Astrocyte (in vitro differentiated cells and primary cell): ENCODE measurements around the gene UGT1A4. TPM values are rescaled to one million over a fixed set of nuclear protein-coding genes. Genes with fewer than 3 reads are reported as not detected.

Experiments used
- DNase-seq: peaks from one replicate; pipeline ENCODE4 v3.0.0-alpha.2; 2010; ENCODE audit warnings: low read depth
- FAIRE-seq: peaks from 2 replicates; lab custom pipeline; 2011; peaks lifted over from hg19 to GRCh38; lab: Jason Lieb, UNC
- H2AFZ ChIP-seq: 2 replicates; pipeline ENCODE4 v1.6.0; 2012; ENCODE audit warnings: low read depth, low read length, inconsistent platforms
- H3K27ac ChIP-seq: 2 replicates; pipeline ENCODE4 v1.5.1; 2011; ENCODE audit warnings: low read depth, low read length, inconsistent platforms
- H3K27me3 ChIP-seq: 2 replicates; pipeline ENCODE4 v1.6.0; 2011; ENCODE audit warnings: low read length, inconsistent platforms; ENCODE audit not compliant: insufficient read depth
- H3K36me3 ChIP-seq: 2 replicates; pipeline ENCODE4 v1.5.1; 2011; ENCODE audit warnings: low read length, inconsistent platforms; ENCODE audit not compliant: insufficient read depth
- H3K4me1 ChIP-seq: 2 replicates; pipeline ENCODE4 v1.5.1; 2011; ENCODE audit warnings: low read length, inconsistent platforms; ENCODE audit not compliant: insufficient read depth
- H3K4me2 ChIP-seq: 2 replicates; pipeline ENCODE4 v1.6.0; 2012; ENCODE audit warnings: low read length, inconsistent platforms
- H3K4me3 ChIP-seq: 2 replicates; pipeline ENCODE4 v1.5.1; 2011; ENCODE audit warnings: low read depth, mild to moderate bottlenecking, low read length, inconsistent platforms; ENCODE audit not compliant: insufficient read depth
- H3K79me2 ChIP-seq: 2 replicates; pipeline ENCODE4 v1.6.0; 2012; ENCODE audit warnings: mild to moderate bottlenecking, low read length, inconsistent platforms; ENCODE audit not compliant: insufficient read depth
- H3K9ac ChIP-seq: 2 replicates; pipeline ENCODE4 v1.6.0; 2012; ENCODE audit warnings: mild to moderate bottlenecking, low read length, inconsistent platforms
- H3K9me3 ChIP-seq: 2 replicates; pipeline ENCODE4 v1.5.1; 2012; ENCODE audit warnings: low read depth, mild to moderate bottlenecking, low read length, inconsistent platforms; ENCODE audit not compliant: insufficient read depth
- H4K20me1 ChIP-seq: 2 replicates; pipeline ENCODE4 v1.6.0; 2012; ENCODE audit warnings: low read length, inconsistent platforms; ENCODE audit not compliant: insufficient read depth
- H3K27ac Mint-ChIP-seq: one replicate; pipeline ENCODE4 v1.8.0; 2021; ENCODE audit warnings: mild to moderate bottlenecking, mixed read lengths; ENCODE audit not compliant: unreplicated experiment
- H3K27me3 Mint-ChIP-seq: one replicate; pipeline ENCODE4 v1.8.0; 2021; ENCODE audit warnings: low read depth, mixed read lengths; ENCODE audit not compliant: unreplicated experiment
- H3K36me3 Mint-ChIP-seq: one replicate; pipeline ENCODE4 v1.8.0; 2021; ENCODE audit warnings: low read depth, mixed read lengths; ENCODE audit not compliant: unreplicated experiment
- H3K4me1 Mint-ChIP-seq: one replicate; pipeline ENCODE4 v1.8.0; 2021; ENCODE audit warnings: low read depth, mixed read lengths; ENCODE audit not compliant: unreplicated experiment
- H3K4me3 Mint-ChIP-seq: one replicate; pipeline ENCODE4 v1.8.0; 2021; ENCODE audit warnings: mild to moderate bottlenecking, moderate library complexity, mixed read lengths; ENCODE audit not compliant: unreplicated experiment
- H3K9me3 Mint-ChIP-seq: one replicate; pipeline ENCODE4 v1.8.0; 2021; ENCODE audit warnings: mild to moderate bottlenecking, mixed read lengths; ENCODE audit not compliant: unreplicated experiment
- EZH2 ChIP-seq: IDR thresholded peaks from 2 replicates; pipeline ENCODE4 v1.6.1; 2012; ENCODE audit warnings: mild to moderate bottlenecking, low read length, inconsistent platforms; ENCODE audit not compliant: insufficient read depth
- total RNA-seq: library from RNA; stranded (reverse); gene quantifications from 2 replicates; pipeline ENCODE4 v1.2.1, GENCODE V29; 2021
- TF ChIP-seq, protein P1 (sequence below): IDR thresholded peaks from 2 replicates; pipeline ENCODE4 v1.5.1; 2011; ENCODE audit warnings: low read depth, mild to moderate bottlenecking, inconsistent platforms, low read length, moderate library complexity; ENCODE audit not compliant: insufficient read depth

UGT1A4 gene
- total RNA-seq, 1 donor from 2014 or later: not detected

DNA sequence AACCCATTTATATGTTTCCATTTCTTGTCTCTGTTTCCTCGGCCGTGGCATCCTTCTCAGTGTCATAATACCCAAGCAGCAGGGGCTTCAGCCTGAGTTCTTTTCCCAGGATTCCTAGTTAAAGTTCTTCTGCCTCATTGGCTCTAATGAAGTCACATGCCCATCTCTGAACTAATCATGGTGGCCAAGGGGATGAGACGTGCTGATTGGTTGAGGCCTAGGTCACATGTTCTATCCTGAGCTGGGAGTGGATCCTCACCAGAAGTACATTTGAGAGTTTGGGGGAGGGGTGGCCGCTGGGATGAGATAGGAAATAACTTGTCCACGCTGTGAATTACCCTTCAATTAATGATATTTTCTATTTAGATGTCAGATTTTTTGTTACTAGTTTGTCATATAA is 9.6 kb upstream of the UGT1A4 start:
- Mint-ChIP-seq H3K27me3 (peaks cover 6% of the 10 kb centered on the region), H3K4me1 (peaks cover 7% of the 10 kb centered on the region), H3K27ac (no peak overlapping the region), H3K36me3 (no peaks in the 10 kb centered on the region), H3K4me3 (no peak overlapping the region), H3K9me3 (peaks cover under 1% of the 10 kb centered on the region)
- FAIRE-seq (no peak), DNase-seq (no peak)
- no peaks in the 10 kb centered on the region for H4K20me1 ChIP-seq
- H3K9me3 ChIP-seq: no peaks in the 10 kb centered on the region
- peaks cover 13% of the 10 kb centered on the region for H3K4me1 ChIP-seq
- H3K27ac ChIP-seq: no peak overlapping the region
- H3K27me3 ChIP-seq: no peaks in the 10 kb centered on the region
- no peak overlapping the region for H3K4me3 ChIP-seq
- no peaks in the 10 kb centered on the region for H3K36me3 ChIP-seq
- TF ChIP-seq, protein P1, sequence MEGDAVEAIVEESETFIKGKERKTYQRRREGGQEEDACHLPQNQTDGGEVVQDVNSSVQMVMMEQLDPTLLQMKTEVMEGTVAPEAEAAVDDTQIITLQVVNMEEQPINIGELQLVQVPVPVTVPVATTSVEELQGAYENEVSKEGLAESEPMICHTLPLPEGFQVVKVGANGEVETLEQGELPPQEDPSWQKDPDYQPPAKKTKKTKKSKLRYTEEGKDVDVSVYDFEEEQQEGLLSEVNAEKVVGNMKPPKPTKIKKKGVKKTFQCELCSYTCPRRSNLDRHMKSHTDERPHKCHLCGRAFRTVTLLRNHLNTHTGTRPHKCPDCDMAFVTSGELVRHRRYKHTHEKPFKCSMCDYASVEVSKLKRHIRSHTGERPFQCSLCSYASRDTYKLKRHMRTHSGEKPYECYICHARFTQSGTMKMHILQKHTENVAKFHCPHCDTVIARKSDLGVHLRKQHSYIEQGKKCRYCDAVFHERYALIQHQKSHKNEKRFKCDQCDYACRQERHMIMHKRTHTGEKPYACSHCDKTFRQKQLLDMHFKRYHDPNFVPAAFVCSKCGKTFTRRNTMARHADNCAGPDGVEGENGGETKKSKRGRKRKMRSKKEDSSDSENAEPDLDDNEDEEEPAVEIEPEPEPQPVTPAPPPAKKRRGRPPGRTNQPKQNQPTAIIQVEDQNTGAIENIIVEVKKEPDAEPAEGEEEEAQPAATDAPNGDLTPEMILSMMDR: no peak
- TF ChIP-seq EZH2: no peak
- no peaks in the 10 kb centered on the region for H3K79me2 ChIP-seq
- no peak overlapping the region for H3K9ac ChIP-seq
- no peak overlapping the region for H3K4me2 ChIP-seq
- H2AFZ ChIP-seq: no peak overlapping the region

DNA sequence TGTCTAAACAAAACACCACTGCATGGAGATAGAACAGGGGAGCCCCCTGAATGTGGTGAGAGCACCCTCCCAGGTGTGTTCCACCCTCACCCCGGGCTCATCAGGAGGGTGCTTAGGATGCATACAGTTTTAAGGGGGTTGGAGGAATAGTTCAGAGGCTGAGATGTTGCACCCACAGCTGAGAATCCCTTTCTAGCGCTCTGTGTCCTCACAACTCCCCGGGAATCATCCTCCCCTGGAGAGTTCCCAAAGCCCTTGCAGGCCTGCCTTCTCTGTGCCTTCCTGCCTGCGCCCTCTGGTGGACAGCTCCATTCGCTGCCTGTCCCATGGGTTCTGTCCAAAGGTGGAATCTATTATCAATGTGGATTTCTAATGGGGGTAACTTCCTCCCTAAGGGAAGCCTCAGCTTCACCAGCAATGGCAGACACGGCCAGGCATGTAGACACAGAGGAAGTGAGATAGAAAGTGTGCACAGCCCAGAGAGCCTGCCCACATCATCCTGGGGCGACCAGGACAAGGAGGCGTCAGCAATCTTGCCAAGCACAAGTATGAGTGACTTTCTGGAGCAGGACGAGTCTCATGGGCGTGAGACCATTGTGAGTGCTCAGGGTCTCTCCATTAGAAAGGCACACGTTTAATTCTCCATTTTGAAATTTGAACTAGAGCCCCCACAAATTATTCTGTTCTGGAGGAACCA is 7.1 kb upstream of the UGT1A4 start:
- Histone ChIP-seq H3K36me3 (no peaks in the 10 kb centered on the region), H3K4me2 (no peak overlapping the region), H4K20me1 (no peaks in the 10 kb centered on the region), H3K27me3 (no peaks in the 10 kb centered on the region), H2AFZ (peak overlapping the region; percentile 49), H3K9me3 (no peaks in the 10 kb centered on the region), H3K9ac (no peak overlapping the region), H3K4me3 (no peak overlapping the region), H3K79me2 (no peaks in the 10 kb centered on the region), H3K4me1 (peaks cover 10% of the 10 kb centered on the region), H3K27ac (no peak overlapping the region)
- no peak for TF ChIP-seq EZH2
- TF ChIP-seq, protein P1: peak; percentile 92
- Mint-ChIP-seq H3K4me1 (peaks cover 1% of the 10 kb centered on the region), H3K4me3 (no peak overlapping the region), H3K27ac (no peak overlapping the region), H3K9me3 (peaks cover 2% of the 10 kb centered on the region), H3K27me3 (peaks cover 11% of the 10 kb centered on the region), H3K36me3 (no peaks in the 10 kb centered on the region)
- DNase-seq (peak; percentile 38), FAIRE-seq (peak; percentile 23)

DNA sequence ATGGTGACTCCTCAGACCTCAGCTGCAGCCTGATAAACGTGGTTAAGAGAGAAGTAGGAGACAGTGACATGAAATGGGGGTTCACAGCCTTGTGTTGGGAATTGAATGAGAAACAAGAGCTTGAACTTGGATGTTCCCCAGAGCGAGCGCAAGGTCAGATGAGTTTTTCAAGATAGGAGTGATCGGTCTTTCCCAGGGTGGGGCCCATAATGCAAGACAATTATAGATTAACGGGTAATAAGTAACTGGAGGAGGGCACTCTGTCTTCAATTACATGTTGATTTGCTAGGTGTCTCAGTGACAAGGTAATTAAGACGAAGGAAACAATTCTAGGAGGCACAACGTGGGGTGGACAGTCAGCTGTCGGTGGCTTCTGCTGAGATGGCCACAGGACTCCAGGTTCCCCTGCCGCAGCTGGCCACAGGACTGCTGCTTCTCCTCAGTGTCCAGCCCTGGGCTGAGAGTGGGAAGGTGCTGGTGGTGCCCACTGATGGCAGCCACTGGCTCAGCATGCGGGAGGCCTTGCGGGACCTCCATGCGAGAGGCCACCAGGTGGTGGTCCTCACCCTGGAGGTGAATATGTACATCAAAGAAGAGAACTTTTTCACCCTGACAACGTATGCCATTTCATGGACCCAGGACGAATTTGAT is 5.8 kb upstream of the UGT1A4 start, which contains the start of gene UGT1A5:
UGT1A5 (plus strand) TSS at position 297 of the 651 bp plus-strand sequence; CDS start at position 382, 85 bp downstream.
- Histone ChIP-seq H3K27ac (no peak within 1 kb of the TSS), H4K20me1 (no peaks in the 10 kb centered on the region), H3K27me3 (no peaks in the 10 kb centered on the region), H3K9me3 (no peaks in the 10 kb centered on the region), H3K4me1 (peaks cover 4% of the 10 kb centered on the region), H3K4me2 (no peak within 1 kb of the TSS), H3K9ac (no peak within 1 kb of the TSS), H3K4me3 (no peak within 1 kb of the TSS), H3K36me3 (no peaks in the 10 kb centered on the region), H3K79me2 (no peaks in the 10 kb centered on the region), H2AFZ (no peak within 1 kb of the TSS)
- H3K4me3 Mint-ChIP-seq: no peak within 1 kb of the TSS
- DNase-seq (no peak), FAIRE-seq (no peak)
- H3K36me3 Mint-ChIP-seq: no peaks in the 10 kb centered on the region
- no peaks in the 10 kb centered on the region for H3K4me1 Mint-ChIP-seq
- peaks cover 2% of the 10 kb centered on the region for H3K9me3 Mint-ChIP-seq
- TF ChIP-seq, protein P1: no peak
- TF ChIP-seq EZH2: no peak
- no peak within 1 kb of the TSS for H3K27ac Mint-ChIP-seq
- peaks cover 19% of the 10 kb centered on the region for H3K27me3 Mint-ChIP-seq
